ENCODE measurements around the gene SETD3.

The SETD3 gene

DNA sequence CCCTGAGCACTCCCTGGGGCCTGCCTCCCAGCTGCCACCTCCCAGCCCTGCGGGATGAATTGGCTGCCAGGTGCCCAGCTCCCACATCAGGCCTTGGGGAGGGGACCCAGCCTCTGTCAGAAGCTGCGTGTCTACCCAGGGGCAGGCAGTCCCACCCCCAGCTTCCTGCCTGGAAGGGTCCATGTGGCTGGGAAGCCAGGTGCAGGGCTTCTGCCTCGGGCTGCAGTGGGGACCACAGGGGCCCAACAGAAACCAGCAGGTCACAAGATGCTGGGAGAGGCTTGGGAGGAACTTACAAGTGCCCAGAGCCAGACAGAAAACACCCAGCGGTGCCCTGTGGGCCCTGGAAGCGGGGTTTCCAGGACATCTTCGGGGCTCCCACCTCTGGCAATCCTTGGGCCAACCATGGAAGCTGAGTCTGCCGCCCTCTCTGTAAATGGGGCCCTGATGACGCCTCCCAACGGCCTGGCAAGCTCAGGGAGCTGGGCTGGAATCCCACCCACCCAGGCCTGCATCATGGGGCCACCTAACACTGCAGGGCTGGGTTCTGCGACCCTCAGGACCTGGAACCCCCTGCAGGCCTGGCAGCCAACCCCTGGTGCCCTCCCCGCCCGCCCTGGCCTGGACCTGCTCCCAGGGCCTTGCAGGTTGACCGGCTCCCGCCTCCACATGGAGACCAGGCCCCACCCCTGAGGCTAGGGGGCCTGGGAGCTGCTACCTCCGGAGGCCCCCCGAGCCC, 37.2 kb upstream of the SETD3 start:
- TF ChIP-seq, protein P1, sequence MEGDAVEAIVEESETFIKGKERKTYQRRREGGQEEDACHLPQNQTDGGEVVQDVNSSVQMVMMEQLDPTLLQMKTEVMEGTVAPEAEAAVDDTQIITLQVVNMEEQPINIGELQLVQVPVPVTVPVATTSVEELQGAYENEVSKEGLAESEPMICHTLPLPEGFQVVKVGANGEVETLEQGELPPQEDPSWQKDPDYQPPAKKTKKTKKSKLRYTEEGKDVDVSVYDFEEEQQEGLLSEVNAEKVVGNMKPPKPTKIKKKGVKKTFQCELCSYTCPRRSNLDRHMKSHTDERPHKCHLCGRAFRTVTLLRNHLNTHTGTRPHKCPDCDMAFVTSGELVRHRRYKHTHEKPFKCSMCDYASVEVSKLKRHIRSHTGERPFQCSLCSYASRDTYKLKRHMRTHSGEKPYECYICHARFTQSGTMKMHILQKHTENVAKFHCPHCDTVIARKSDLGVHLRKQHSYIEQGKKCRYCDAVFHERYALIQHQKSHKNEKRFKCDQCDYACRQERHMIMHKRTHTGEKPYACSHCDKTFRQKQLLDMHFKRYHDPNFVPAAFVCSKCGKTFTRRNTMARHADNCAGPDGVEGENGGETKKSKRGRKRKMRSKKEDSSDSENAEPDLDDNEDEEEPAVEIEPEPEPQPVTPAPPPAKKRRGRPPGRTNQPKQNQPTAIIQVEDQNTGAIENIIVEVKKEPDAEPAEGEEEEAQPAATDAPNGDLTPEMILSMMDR (IDR thresholded peaks at IDR 0.05; ENCODE audit: control extremely low read depth, extremely low read depth, low read depth, missing control alignments): no peak
- ChIA-PET POLR2A (no interaction called here), CTCF (interaction anchor here (0.7 to 2.2 kb wide), 7 partner anchors 25 to 368 kb away, joined by 3 to 7 read pairs (median 5); no protein-coding TSS in a partner anchor)
- DNase-seq (ENCODE audit: extremely low spot score): no peak

DNA sequence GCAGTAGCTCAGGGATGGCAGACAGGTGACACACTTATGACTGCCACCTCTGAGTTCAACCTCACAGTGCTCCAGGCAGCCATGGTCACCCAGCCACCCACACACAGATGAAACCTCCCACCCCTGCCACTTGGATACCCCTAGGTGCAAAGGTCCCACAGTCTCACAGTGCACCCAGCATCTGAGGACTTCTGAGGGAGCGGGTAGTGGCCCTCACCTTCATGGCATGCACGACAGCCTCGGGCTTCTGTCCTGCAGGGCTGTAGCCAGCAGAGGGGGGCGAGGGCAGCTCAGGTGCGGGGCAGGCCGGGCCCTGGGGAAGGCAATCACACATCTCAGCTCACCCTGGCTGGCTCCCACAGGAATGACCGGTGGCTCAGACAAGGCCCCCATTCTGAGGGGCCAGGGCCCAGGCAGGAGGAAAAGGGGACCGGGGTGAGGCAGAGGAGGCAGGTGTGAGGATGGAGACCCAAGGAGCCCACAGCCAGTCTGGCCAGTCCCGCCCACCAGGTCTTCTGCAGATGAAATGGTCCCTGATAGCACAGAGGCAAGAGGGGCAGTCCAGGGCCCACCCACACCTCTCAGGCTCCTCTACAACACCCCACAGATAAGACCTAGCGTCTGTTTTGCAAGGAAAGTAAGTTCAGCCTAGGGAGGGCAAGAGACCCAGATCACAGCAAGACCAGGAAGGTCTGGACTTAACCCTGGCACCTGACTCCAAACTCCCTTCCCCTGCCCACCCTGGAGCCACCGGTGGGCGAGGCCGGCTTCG, 36.4 kb upstream of the SETD3 start:
- TF ChIP-seq, protein P1 (IDR thresholded peaks at IDR 0.05; ENCODE audit: control extremely low read depth, extremely low read depth, low read depth, missing control alignments): no peak
- POLR2A ChIA-PET: no interaction called here
- no peak for DNase-seq (ENCODE audit: extremely low spot score)
- CTCF ChIA-PET: interaction anchor here (0.7 to 2.2 kb wide), 9 partner anchors 10 to 369 kb away, joined by 3 to 10 read pairs (median 5); no protein-coding TSS in a partner anchor

DNA sequence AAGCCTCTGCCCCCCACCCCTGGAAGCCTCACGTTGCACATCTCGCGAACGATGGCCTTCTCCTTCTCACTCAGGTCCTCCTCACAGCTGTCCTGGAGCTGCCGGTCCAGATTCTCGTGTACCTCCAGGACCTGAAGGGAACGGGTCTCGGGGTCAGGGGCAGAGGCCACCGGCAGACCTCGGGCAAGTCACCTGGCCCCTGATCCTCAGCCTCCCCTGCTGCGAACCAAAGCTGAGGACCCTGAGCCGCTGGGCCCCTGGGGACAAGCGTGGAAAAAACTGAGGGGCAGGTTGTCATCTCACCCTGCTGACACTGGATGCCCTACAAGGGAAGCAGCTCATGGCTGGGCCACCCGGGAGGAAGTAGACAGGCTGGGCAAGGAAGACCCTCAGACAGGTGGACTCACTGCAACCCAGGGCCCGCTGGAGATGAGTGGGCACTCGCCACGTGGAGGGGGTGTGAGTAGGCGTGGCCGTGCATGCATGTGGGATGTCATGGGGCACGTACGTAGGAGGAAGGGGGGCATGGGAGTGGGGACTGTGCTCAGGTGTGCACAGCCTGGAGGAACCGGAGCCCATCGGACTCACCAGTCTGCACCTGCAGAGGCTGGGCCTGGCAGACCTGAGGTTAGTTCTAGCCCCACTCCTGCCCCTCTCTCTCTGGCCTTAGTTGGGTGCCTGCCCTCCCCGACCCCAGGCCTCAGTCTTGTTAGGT, 35.7 kb upstream of the SETD3 start:
- ChIA-PET POLR2A (no interaction called here), CTCF (interaction anchor here (1.0 to 2.2 kb wide), 6 partner anchors 11 to 371 kb away, joined by 3 to 10 read pairs (median 6); no protein-coding TSS in a partner anchor)
- DNase-seq (ENCODE audit: extremely low spot score): no peak
- TF ChIP-seq, protein P1 (IDR thresholded peaks at IDR 0.05; ENCODE audit: control extremely low read depth, extremely low read depth, low read depth, missing control alignments): no peak

DNA sequence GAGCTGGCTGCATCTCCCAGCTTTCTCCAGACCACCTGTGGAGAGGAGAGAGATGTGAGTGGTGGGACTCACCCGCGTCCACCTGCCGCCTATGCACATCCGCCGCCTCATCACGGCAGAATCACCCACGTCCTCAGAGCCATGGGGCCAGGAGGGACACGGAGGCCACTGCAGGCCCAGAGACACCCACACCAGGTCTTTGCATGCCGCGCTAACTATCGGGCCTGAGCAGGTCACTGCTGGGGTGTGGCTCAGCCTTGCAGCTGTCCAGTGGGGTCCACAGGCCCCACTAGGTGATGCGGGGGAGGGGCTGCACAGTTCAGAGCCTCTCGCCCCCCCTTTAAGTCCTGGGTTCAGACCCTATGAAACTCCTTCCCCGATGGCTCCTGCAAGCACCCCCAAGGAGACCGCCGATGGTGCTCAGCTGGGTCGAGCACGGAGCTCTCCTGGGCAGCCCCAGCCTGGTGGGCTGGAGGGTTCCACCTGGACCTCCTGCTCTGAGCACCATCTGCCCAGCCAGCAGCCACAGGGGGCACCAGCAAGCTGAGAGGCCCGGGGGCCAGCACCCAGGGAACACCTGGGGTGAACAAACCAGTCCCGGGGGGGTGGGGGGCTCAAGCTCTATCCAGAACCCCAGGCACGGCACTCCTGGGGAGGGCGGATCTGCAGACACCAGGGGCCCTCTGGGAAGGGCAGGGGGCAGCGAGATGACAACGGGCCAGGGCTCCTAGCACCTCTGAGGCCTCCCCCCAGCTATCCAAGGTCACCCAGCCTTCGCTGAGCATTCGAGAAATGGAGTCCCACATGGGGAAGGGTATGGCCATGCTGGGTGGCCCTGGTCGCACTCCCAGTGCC, 34.9 kb upstream of the SETD3 start:
- ChIA-PET CTCF (interaction anchor here (1.0 to 1.7 kb wide), 4 partner anchors 12 to 372 kb away, joined by 3 to 10 read pairs (median 6); no protein-coding TSS in a partner anchor), POLR2A (no interaction called here)
- DNase-seq (ENCODE audit: extremely low spot score): no peak
- TF ChIP-seq, protein P1 (IDR thresholded peaks at IDR 0.05; ENCODE audit: control extremely low read depth, extremely low read depth, low read depth, missing control alignments): no peak

DNA sequence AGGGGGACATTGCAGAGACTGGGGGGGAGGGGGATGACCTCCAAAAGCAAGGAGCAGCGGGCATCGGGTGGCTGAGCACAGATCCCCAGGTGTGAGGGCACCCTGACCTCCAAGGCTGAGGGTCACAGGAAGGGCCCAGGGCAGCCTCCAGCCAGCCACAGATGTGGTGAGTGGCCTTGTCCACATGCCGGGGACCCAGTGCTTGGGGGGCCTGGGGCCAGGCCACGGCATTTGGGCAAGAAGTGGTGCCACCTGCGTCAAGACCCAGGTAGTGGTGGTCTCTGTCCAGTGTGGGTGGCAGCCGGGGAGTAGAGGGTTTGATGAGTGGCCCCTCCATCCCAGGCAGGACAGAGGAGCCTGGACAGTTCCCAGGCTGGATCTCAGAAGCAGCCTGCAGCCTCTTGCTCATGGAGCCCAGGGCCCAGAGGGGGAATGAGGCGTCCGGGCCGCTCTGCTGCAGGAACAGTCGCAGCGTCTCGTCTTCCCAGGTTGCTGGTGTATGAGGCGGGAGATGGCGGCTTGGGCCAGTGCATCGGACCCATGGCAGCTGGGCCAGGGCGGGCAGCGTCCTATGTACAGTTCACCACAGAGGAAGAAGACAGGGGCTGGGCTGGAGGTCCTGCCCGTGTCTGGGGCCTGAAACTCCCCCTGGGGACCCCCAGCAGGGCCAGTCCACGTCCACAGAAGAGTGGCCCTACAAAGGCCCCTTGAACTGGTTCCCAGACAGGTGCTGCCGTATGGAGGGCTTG, 34.1 kb upstream of the SETD3 start:
- no peak for DNase-seq (ENCODE audit: extremely low spot score)
- ChIA-PET CTCF (no interaction called here), POLR2A (no interaction called here)
- TF ChIP-seq, protein P1 (IDR thresholded peaks at IDR 0.05; ENCODE audit: control extremely low read depth, extremely low read depth, low read depth, missing control alignments): no peak

All from GM10248 (cell line).